CD4-positive, alpha-beta T cell treated with Interleukin-1 beta for 1 hour (primary cell): Measurements from ENCODE around the gene PKD1.
"Not testable (repeated sequence)": the region's sequence is repeated elsewhere in the genome, so short reads cannot be mapped to it uniquely, and the experiment has no call there.

Experiments used
- DNase-seq, 2 donors: peaks; one replicate each; pipeline ENCODE4 v3.0.0-alpha.2; 2020 to 2022

PKD1 gene

DNA sequence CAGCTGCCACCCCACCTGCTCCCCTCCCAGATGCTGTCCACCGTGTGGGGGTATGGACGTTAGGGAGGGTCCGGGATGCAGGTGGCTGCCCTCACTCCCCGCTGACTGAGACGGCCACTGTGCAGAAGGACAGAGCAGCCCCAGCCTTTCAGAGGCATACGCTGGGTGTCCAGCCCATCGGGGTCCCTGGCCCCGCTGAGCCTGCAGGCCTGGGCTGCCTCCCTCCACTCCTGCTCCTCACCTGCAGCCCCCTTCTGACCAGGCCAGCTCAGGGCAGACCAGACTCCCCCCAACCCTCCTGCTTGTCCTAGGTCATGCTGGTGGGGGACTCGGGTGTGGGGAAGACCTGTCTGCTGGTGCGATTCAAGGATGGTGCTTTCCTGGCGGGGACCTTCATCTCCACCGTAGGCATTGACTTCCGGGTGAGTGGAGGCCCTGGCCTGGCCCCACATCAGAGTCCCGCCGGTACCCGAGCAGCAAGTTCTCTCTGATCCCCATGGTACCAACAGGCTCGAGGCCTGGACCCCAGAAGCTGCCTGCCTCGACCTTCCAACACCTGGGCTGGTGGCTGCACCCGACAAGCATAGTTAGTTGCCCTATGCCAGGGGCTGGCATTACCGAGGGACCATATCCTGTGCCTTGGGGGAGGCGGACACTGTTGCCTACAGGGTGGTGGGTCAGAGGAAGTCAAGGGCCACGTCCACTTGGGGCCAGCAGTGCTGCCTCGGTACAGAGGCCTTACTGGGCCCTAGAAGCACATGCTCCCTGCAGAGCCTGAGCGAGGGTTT, 14.1 kb upstream of the PKD1 start:
- DNase-seq: no peak

- DNase-seq: no peak
Observed at GRCh38 chr16:2148714-2149629, 13.3 kb upstream of the PKD1 start.

DNA sequence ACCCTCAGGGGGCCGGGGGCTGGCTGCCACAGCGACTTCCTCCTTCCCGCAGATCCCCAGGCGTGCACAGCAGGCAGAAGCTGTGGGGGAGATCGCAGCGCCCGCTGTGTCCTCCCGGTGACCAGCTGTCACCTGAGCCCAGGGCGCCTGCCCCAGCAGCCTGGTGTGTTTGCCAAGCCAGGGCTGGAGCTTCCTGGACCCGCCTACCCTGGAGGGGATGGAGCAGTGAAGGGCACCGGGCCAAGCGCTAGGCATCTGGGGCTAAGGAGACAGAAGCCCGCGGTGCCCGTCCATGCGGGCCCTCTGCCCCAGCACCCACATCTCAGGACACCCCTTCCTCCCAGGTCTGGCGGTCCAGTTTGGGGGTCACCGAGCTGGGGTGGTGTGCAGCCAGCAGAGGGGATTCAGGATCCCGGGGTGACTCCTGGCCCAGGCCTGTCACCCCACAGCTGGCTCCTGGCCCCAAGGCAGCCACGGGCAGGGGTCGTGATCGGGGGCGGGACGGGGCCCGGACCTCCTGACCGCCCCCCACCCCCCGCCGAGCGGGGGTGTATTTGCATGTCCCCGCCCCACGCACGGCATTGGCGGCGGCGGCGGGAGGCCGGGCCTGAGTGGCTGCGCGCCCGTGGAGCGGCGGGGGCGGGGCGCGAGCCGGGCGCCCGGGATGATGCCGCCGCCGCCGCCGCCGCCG, 12.4 kb upstream of the PKD1 start, which contains the start of gene RAB26:
Gene RAB26, plus strand, starts transcription at position 645 of the 691 bp plus-strand sequence. CDS start 159 bp downstream, outside the sequence.
- DNase-seq: peak; percentile 59

- no peak for DNase-seq
Observed at GRCh38 chr16:2147378-2147777, 11.7 kb upstream of the PKD1 start.

GRCh38 chr16:2145843-2146242, 10.1 kb upstream of the PKD1 start:
- no peak for DNase-seq

DNA sequence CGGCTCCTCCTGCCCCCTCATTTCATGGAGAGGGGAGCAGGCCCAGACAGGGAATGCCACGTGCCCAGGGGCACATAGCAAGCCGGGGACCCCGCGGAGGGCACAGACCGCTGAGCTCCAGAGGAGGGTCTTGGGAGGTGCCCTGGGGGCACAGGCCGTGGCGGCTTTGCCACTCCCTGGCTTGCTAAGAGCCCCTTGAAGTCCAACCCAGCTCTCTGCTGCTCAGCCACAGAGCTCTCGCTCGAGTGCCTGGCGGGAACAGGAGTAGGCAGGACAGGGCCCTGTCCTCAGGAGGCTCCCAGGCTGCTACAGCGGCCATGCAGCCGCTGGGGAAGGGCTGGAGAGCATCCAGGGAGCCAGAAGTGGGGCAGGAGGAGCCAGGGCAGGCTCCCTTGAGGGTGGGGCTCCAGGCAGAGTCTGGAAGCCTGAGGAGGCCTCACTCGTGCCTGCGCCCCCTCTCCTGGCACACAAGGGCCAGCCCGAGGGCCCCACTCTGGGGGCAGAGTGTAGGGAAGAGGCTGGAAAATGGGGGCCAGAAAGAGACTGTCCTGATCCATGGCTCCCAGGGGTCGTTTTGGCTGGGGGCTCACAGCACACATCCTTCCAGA, 8.3 kb upstream of the PKD1 start:
- no peak for DNase-seq

DNA sequence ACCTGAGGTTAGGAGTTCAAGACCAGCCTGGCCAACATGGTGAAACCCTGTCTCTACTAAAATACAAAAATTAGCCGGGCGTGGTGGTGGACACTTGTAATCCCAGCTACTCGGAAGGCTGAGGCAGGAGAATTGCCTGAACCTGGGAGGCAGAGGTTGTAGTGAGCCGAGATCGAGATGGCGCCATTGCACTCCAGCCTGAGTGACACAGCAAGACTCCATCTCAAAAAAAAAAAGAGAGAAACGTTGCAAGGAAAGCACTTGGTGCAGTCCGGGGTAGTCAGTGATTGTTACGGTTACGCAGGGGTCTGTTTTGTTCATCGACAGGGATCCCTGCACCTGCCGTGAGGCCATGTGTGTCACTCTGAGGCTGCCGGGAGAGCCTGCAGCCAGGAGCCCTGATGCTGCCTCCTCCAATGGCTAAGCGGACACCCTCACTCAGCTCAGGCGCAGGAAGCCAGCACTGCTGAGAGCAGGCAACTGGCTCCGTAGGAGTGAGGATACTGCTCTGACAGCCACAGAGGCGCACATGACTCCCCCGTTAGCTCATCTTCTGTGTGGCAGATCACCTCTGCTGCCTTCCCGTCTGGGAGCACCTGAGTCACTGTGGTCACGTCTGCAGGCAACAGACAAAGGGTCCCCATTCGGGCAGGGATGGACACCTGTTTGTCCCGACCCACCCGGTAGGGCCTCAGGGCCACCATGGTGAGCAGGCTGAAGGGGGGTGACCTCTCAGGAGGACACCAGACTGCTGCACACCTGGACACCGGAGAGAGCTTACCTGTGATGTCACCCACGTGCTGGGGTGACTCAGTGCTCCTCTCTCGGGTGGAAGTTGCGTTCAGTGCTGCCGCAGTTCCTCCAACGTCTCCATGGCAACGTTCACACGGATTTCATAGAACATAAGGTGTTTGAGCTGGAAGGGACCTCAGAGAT, 7.5 kb upstream of the PKD1 start:
- no peak for DNase-seq

DNA sequence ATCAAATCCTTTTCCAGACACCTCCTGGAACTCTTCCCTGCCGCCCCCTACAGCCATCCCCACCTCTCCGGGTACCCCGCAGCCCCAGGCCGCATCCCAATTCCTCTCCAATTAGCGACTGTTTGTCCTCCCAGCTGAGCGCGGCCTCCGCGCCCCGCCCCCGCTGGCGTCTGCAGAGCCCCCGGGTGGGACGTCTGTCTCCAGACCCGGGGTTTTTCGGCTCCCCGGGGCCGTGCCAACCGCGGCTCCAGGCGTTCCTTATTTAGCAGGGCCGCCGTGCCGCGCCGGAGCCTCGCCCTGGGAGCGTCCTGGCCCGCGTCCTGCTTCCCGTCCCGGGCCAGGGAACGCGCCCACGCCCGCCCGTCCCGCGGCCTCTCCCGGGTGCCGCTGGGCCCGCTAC, 627 bp downstream of the PKD1 start:
- DNase-seq: not testable (repeated sequence)

DNA sequence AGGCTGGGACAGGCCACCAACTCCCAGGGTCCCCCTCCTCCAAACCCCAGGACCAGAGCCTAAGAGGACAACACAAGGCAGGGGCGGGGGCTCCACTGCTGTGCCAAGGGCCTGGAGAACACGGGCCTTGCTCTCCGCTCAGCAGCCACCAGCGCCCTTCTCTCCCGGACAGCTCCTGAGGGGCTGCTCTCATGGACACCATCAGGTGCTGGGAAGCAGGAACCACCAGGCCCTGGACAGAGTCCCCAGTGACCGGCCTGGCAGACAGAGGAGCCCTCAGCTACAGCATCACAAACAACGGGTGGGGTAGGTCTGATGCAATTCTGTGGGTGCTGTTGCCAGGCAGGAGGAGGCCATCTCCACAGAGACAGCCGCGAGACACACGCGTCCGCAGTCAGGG, 1.9 kb downstream of the PKD1 start:
- not testable (repeated sequence) for DNase-seq

DNA sequence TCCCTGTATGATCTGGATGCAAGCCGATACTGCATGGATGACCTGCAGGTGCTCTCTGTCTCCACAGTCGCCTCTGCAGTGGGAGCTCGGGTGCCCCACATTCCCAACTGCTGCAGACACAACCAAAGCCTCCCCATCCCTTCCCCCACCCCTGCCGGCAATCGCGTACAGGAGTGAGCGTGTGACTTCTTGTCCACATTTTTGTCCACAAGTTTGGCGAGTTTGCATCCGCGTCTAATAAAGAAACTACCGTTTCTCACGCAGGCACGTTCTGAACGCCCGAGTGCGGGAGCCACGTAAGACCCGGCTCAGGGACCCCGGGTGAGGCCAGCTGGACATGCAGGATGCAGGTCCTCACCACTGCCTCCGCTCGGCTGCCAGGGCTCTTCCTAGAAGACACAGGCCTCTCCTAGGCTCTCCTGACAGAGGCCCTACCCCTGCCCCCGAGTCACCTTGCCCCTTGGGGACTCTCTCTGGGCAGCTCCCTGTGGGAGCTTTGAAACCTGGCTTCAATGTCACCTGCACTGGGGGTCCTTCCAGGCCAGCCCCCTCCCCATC, 5.7 kb downstream of the PKD1 start:
- DNase-seq: not testable (repeated sequence)

DNA sequence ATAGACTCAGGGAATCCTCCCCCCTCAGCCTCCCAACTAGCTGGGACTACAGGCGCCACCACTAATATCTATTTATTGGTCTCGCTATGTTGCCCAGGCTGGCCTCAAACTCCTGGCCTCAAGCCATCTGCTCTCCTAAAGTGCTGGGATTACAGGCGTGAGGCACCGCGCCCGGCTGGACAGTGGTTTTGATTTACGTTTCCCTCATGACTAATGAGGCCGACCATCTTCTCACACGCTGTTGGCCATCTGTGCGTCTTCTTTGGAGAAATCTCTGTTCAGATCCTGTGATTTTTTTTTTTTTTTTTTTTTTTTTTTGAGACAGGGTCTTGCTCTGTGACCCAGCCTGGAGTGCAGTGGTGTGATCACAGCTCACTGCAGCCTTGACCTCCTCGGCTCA, 6.4 kb downstream of the PKD1 start:
- DNase-seq: not testable (repeated sequence)

DNA sequence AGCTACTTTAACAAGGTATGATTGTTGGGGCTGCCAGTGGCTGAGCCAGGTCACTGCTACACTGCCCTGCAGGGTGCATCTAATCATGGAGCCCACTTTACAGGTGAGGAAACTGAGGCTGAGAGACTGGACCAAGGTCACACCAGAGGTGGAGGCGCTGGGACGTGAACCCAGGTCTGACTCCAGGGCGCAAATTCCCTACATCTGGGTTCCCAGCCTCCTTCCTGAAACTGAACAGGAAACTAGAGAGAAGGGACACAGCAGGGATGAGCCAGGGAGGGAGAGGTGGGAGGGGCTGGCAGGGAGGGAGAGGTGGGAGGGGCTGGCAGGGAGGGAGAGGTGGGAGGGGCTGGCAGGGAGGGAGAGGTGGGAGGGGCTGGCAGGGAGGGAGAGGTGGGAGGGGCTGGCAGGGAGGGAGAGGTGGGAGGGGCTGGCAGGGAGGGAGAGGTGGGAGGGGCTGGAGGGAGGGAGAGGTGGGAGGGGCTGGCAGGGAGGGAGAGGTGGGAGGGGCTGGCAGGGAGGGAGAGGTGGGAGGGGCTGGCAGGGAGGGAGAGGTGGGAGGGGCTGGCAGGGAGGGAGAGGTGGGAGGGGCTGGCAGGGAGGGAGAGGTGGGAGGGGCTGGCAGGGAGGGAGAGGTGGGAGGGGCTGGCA, 7.9 kb downstream of the PKD1 start:
- peak; percentile 45 to 47 for DNase-seq

DNA sequence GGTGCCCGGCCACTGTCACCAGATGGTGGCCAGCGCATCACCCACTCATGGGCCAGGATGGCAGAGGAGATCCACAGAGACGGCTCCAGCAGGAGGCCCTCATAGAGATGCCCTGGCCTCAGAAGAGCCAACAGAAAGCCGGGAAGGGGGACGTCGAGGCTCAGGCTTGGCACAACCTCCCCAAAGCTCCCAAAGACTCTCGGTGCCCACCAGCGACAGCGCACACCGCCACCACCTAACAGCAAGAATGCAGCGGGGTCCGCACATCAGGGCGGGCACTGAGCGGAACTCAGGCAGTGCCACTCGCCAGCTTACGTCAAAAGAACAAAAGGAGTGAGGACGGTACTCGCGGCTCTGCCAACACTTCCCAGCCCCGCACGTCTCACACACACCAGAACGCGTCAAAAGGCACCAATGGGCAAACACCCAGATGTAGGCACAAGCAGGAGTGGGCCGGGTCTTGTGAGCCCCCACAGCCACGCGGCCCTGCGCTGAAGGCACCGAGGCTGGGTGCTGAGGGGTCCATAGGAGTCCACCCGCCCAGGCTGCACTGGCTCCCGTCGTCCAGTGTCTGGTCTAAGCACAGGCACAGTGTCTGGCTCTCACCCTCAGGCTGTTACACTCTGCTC, 8.7 kb downstream of the PKD1 start:
- peak in 1 of 2 donors; percentile 11 for DNase-seq

GRCh38 chr16:2126161-2126743, 9.4 kb downstream of the PKD1 start:
- not testable (repeated sequence) for DNase-seq

GRCh38 chr16:2125609-2126008, 10.1 kb downstream of the PKD1 start:
- not testable (repeated sequence) for DNase-seq

- not testable (repeated sequence) for DNase-seq
Observed at GRCh38 chr16:2124694-2125444, 10.8 kb downstream of the PKD1 start.

GRCh38 chr16:2124377-2124693, 11.4 kb downstream of the PKD1 start:
- DNase-seq: not testable (repeated sequence)

DNA sequence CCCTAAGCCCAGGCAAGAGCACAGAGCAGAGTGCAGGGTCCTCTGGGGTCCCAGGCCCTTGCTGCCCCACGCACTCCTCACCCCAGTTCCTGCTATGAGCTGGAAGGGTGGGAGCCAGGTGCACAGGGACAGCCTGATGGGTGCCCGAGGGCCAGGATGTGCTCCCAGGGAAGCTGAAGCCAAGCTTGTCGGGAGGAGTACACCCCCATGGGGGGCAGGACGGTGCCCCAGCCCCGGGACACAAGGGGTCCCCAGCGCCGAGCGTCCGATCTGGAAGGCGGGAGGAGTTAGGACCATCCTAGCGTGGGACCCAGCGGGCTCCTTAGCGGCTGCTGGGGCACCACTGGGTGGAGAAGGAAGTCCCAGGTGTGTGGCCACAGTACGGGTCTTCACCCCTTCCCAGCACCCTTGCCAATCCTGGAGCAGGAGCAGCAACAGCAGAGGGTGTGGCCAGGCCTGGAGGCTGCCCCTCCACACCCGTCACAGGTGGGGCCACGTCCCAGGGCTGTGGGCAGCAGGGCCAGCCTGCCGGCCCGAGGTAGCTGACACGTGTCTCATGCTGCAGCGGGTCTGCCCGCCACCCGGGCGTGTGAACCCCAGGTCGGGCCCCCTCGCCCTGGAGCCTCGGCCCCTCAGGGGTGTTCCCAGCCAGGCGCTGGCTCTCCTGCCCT, 11.9 kb downstream of the PKD1 start:
- DNase-seq: not testable (repeated sequence)
